ENCODE data around the gene NDUFAF5.
"Not testable (repeated sequence)": the region's sequence is repeated elsewhere in the genome, so short reads cannot be mapped to it uniquely, and the experiment has no call there.

NDUFAF5 gene, protein sequence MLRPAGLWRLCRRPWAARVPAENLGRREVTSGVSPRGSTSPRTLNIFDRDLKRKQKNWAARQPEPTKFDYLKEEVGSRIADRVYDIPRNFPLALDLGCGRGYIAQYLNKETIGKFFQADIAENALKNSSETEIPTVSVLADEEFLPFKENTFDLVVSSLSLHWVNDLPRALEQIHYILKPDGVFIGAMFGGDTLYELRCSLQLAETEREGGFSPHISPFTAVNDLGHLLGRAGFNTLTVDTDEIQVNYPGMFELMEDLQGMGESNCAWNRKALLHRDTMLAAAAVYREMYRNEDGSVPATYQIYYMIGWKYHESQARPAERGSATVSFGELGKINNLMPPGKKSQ

DNA sequence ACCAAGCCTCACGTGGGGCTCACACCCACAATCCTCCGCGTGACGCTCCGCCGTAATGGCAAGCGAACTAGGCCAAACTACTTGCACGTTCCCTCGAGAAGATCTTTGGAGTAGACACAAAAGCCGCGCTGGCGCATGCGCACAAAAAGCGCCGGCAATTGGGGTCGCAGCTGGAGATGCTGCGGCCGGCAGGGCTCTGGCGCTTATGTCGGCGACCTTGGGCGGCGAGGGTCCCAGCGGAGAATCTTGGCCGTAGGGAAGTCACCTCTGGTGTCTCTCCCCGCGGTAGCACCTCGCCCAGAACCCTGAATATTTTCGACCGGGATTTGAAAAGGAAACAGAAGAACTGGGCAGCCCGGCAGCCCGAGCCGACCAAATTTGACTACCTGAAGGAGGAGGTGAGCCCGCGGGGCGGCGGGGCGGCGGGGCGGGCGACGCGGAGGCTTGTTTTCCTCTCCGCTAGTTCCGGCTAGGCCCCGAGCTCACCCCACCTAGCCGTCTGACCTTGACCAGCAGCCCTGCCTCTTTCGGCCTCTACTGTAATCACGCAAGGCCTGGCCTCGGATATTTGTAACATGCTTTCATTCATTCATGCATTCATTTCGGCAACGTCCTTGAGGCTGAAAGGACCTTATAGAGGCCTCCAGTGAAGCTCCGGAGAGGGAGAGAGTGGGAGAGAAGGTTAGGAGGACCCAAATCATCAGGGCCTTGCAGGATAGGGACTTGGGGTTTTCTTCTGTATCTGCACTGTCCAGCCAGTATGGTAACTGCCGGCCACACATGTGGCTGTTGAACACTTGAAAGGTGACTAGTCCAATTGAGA is at the start of gene NDUFAF5, which contains the start of gene ESF1:
NDUFAF5 (plus strand) TSS at position 136 of the 823 bp plus-strand sequence; CDS start at position 177, 41 bp downstream.
ESF1 (minus strand) TSS at position 27 of the 823 bp plus-strand sequence. CDS start 1,779 bp downstream, outside the sequence.
- TF ChIP-seq CTCF (IDR thresholded peaks at IDR 0.05; ENCODE audit: borderline replicate concordance, insufficient read depth, low read depth, low read length) = no peak
- H3K4me3 ChIP-seq (ENCODE audit: low read depth, low read length) = peak within 1 kb of the TSS; percentile 67

GRCh38 chr20:13735826-13736225 is 49.0 kb upstream of the NDUFAF5 start:
- H3K4me3 ChIP-seq (ENCODE audit: low read depth, low read length) = no peak overlapping the region
- TF ChIP-seq CTCF (IDR thresholded peaks at IDR 0.05; ENCODE audit: borderline replicate concordance, insufficient read depth, low read depth, low read length) = no peak

GRCh38 chr20:13736436-13737191 is 48.2 kb upstream of the NDUFAF5 start:
- no peak overlapping the region for H3K4me3 ChIP-seq (ENCODE audit: low read depth, low read length)
- no peak for TF ChIP-seq CTCF (IDR thresholded peaks at IDR 0.05; ENCODE audit: borderline replicate concordance, insufficient read depth, low read depth, low read length)

DNA sequence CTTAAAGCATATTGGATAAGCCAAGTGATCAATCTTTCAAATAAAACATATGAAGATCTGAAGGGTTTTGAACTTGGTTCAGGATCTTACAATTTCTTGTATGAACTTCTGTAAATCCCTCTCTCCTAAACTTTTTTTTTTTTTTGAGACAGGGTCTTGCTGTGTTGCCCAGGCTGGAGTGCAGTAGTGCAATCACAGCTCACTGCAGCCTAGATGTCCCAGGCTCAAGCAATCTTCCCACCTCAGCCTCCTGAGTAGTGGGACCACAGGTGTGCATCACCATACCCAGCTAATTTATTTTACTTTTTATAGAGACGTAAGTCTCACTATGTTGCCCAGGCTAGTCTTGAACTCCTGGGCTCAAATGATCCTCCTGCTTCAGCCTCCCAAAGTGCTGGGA is 46.6 kb upstream of the NDUFAF5 start:
- not testable (repeated sequence) for H3K4me3 ChIP-seq (ENCODE audit: low read depth, low read length)

- no peak overlapping the region for H3K4me3 ChIP-seq (ENCODE audit: low read depth, low read length)
- no peak for TF ChIP-seq CTCF (IDR thresholded peaks at IDR 0.05; ENCODE audit: borderline replicate concordance, insufficient read depth, low read depth, low read length)
These were observed 44.8 kb upstream of the NDUFAF5 start for GRCh38 chr20:13739731-13740649.

- H3K4me3 ChIP-seq (ENCODE audit: low read depth, low read length) = no peak overlapping the region
- no peak for TF ChIP-seq CTCF (IDR thresholded peaks at IDR 0.05; ENCODE audit: borderline replicate concordance, insufficient read depth, low read depth, low read length)
These were observed 42.9 kb upstream of the NDUFAF5 start for GRCh38 chr20:13741879-13742278.
